ENCODE data around the gene STPG1. TPM values are rescaled to one million over a fixed set of nuclear protein-coding genes. Genes with fewer than 3 reads are reported as not detected.

Gene STPG1
- total and polyA plus RNA-seq, 9 of the 15 experiments (the other 6 are each of a cell fraction or from before 2014, with no cell fraction given): 5.0 to 11.9 (median 8.3) TPM

- TF ChIP-seq ZBTB11 (CRISPR knock-in tag; IDR thresholded peaks at IDR 0.05) (no peak), ZBTB43 (CRISPR knock-in tag; IDR thresholded peaks at IDR 0.05) (0 out of 2 replicates have a peak, but pooled peaks have one; percentile 58), CUX1 (CRISPR knock-in tag; IDR thresholded peaks at IDR 0.05) (0 out of 2 replicates have a peak, but pooled peaks have one; percentile 6), BRD4 (IDR thresholded peaks at IDR 0.05) (no peak), SIN3A (IDR thresholded peaks at IDR 0.05; ENCODE audit: borderline replicate concordance in 2 of 2, control insufficient read depth in 1 of 2, low read depth in 2 of 2, low read length in 2 of 2) (no peak; a peak in 1 of 4 replicates), MTA3 (IDR thresholded peaks at IDR 0.05; ENCODE audit: borderline replicate concordance) (no peak), FOXK1 (CRISPR knock-in tag; IDR thresholded peaks at IDR 0.05; ENCODE audit: borderline replicate concordance) (peak; percentile 79; the same call in 1 of the 2 replicates), ZNF217 (CRISPR knock-in tag; IDR thresholded peaks at IDR 0.05) (no peak), ILK (tag; IDR thresholded peaks at IDR 0.05; ENCODE audit: borderline replicate concordance, low read depth) (no peak), ZFP36 (IDR thresholded peaks at IDR 0.05; ENCODE audit: low read depth, low read length, partially characterized antibody) (no peak), NFRKB (IDR thresholded peaks at IDR 0.05; ENCODE audit: low read depth) (peak; percentile 36; the same call in 1 of the 2 replicates), ZKSCAN8 (CRISPR knock-in tag; IDR thresholded peaks at IDR 0.05) (no peak), POLR2B (IDR thresholded peaks at IDR 0.05; ENCODE audit: low read depth, partially characterized antibody) (no peak)
- TF ChIP-seq, protein P1, sequence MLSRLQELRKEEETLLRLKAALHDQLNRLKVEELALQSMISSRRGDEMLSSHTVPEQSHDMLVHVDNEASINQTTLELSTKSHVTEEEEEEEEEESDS (CRISPR knock-in tag; IDR thresholded peaks at IDR 0.05): no peak
These were observed 2.5 kb upstream of the STPG1 start (continued) for GRCh38 chr1:24415910-24416665.
